ENCODE measurements around the gene TMEM11. TPM values are rescaled to one million over a fixed set of nuclear protein-coding genes. Genes with fewer than 3 reads are reported as not detected.

Gene TMEM11, protein sequence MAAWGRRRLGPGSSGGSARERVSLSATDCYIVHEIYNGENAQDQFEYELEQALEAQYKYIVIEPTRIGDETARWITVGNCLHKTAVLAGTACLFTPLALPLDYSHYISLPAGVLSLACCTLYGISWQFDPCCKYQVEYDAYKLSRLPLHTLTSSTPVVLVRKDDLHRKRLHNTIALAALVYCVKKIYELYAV
- 10 to 100 TPM; 26.3 to 28.0 TPM for total RNA-seq
- 29.6 TPM for polyA plus RNA-seq (2013, experiment 1 of 2)
- polyA plus RNA-seq (2013, experiment 2 of 2) = 26.6 TPM
- long read RNA-seq, experiment 1, transcript TMEM11-201 (2 exons, 2,095 nt) = major isoform, 19 of 23 reads
- long read RNA-seq, experiment 1, partial matches to known transcripts = 2 of 23 reads
- long read RNA-seq, experiment 1, other reads (novel, unspliced or antisense) = 1 of 23 reads
- long read RNA-seq, experiment 2, transcript TMEM11-202 (3 exons, 1,246 nt) = minor isoform, 13 of 48 reads
- long read RNA-seq, experiment 2, transcript TMEM11-201 (2 exons, 2,095 nt) = major isoform, 32 of 48 reads
- long read RNA-seq, experiment 2, partial matches to known transcripts = 1 of 48 reads
- long read RNA-seq, experiment 2, other reads (novel, unspliced or antisense) = 1 of 48 reads
- long read RNA-seq, experiment 3, transcript TMEM11-202 (3 exons, 1,246 nt) = minor isoform, 28 of 85 reads
- long read RNA-seq, experiment 3, transcript TMEM11-201 (2 exons, 2,095 nt) = major isoform, 47 of 85 reads
- long read RNA-seq, experiment 3, partial matches to known transcripts = 4 of 85 reads
- long read RNA-seq, experiment 3, other reads (novel, unspliced or antisense) = 4 of 85 reads
- long read RNA-seq, experiment 4, transcript TMEM11-202 (3 exons, 1,246 nt) = minor isoform, 17 of 118 reads
- long read RNA-seq, experiment 4, transcript TMEM11-201 (2 exons, 2,095 nt) = major isoform, 98 of 118 reads
- long read RNA-seq, experiment 4, partial matches to known transcripts = 2 of 118 reads
- long read RNA-seq, experiment 4, other reads (novel, unspliced or antisense) = 0 of 118 reads

DNA sequence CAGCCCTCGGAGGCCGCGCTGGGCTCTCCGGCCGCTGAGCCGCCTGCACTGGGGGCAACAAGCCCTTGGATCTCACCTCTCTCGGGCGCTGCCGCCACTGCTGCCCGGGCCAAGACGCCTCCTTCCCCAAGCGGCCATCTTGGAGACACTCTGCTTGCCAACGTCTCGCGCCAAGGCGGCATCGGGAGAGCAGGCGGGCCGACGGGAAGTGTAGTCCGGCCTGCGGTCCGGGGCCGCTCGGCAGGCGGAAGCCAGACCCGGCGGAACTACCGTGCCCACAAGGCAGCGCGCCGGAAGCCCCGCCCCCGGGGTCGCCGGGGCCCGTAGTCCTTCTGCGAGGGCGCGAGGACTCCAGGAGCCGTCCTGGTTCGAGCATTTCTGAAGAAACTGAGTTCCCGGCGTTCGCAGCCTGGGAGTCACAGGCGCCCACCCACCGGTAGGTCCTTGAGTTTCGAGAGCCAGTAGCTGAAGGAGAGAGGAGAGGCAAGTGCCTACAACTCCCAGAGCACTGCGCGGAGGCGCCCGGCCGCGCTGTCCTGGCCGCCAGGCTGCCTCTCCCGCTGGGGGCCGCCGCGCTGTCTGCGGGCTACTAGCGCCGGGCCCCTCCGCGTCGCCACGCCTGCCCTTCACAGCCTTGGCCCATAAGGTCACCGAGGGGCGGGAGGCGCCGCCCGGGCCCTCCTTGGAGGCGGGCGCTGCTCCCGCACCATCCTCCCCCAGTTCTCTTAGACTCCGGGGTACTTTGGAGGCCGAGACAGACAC, at the start of gene TMEM11:
Gene TMEM11 (minus strand): TSS at position 147 of the 762 bp plus-strand sequence. CDS start 9 bp downstream, at position 138.
- peak within 1 kb of the TSS; percentile 91 for H3K27ac ChIP-seq (ENCODE audit: low read depth, low read length)
- no peaks in the 10 kb centered on the region for H3K27me3 ChIP-seq (ENCODE audit: control insufficient read depth, insufficient read depth, low read length, poor library complexity, severe bottlenecking)
- H3K9me3 ChIP-seq (ENCODE audit: control insufficient read depth, low read length) = no peaks in the 10 kb centered on the region
- peak; percentile 99 for DNase-seq
- H3K36me3 ChIP-seq (ENCODE audit: control insufficient read depth, insufficient read depth, low read length) = peaks cover 25% of the 10 kb centered on the region
- TF ChIP-seq, protein P1, sequence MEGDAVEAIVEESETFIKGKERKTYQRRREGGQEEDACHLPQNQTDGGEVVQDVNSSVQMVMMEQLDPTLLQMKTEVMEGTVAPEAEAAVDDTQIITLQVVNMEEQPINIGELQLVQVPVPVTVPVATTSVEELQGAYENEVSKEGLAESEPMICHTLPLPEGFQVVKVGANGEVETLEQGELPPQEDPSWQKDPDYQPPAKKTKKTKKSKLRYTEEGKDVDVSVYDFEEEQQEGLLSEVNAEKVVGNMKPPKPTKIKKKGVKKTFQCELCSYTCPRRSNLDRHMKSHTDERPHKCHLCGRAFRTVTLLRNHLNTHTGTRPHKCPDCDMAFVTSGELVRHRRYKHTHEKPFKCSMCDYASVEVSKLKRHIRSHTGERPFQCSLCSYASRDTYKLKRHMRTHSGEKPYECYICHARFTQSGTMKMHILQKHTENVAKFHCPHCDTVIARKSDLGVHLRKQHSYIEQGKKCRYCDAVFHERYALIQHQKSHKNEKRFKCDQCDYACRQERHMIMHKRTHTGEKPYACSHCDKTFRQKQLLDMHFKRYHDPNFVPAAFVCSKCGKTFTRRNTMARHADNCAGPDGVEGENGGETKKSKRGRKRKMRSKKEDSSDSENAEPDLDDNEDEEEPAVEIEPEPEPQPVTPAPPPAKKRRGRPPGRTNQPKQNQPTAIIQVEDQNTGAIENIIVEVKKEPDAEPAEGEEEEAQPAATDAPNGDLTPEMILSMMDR (conservative IDR thresholded peaks at IDR 0.05) = peak; percentile 41
- Mint-ChIP-seq H3K27me3 (ENCODE audit: insufficient read depth) (no peaks in the 10 kb centered on the region), H3K9me3 (no peaks in the 10 kb centered on the region), H3K4me1 (peaks cover 53% of the 10 kb centered on the region), H3K36me3 (ENCODE audit: low read depth) (peaks cover 11% of the 10 kb centered on the region), H3K27ac (peak within 1 kb of the TSS; percentile 97), H3K4me3 (peak within 1 kb of the TSS; percentile 83)
- peak within 1 kb of the TSS; percentile 96 for H3K4me3 ChIP-seq (ENCODE audit: low read length)
- 0% methylated on average over 21 to 76 of the region's 76 CpGs for WGBS, 2 experiments (ENCODE audit: insufficient coverage in 1 of 2, insufficient read length in 1 of 2)
- peak within 1 kb of the TSS; percentile 92 for H3K9ac ChIP-seq (ENCODE audit: extremely low read depth, low read length, poor library complexity, severe bottlenecking)
- peaks cover 23% of the 10 kb centered on the region for H3K4me1 ChIP-seq (ENCODE audit: control insufficient read depth, insufficient read depth, low read length)

DNA sequence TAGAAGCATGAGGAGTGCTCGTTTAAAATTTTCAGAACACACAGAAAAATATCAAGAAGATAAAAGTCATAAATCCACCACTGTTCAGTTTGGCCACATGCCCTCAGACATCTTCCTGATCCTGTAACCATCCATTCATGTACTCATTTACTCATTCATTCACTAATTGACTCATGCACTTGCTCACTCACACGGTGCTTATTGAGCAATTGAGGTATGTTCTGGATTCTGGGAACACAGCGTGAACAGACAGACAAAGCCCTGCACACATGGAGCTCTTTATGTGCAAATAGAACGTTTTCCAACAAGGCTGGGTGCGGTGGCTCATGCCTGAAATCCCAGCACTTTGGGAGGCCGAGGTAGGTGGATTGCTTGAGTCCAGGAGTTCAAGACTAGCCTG, 49.4 kb upstream of the TMEM11 start:
- peaks cover 4% of the 10 kb centered on the region for H3K4me1 Mint-ChIP-seq
- H3K36me3 ChIP-seq (ENCODE audit: control insufficient read depth, insufficient read depth, low read length) = no peaks in the 10 kb centered on the region
- DNase-seq = no peak
- peaks cover 2% of the 10 kb centered on the region for H3K9me3 Mint-ChIP-seq
- H3K9ac ChIP-seq (ENCODE audit: extremely low read depth, low read length, poor library complexity, severe bottlenecking) = no peak overlapping the region
- no peaks in the 10 kb centered on the region for H3K9me3 ChIP-seq (ENCODE audit: control insufficient read depth, low read length)
- H3K4me3 ChIP-seq (ENCODE audit: low read length) = no peak overlapping the region
- TF ChIP-seq, protein P1 (conservative IDR thresholded peaks at IDR 0.05) = no peak
- H3K4me1 ChIP-seq (ENCODE audit: control insufficient read depth, insufficient read depth, low read length) = no peaks in the 10 kb centered on the region
- H3K27me3 Mint-ChIP-seq (ENCODE audit: insufficient read depth) = no peaks in the 10 kb centered on the region
- WGBS, 2 experiments (ENCODE audit: insufficient coverage in 1 of 2, insufficient read length in 1 of 2) = 86 to 91% methylated on average over 6 of the region's 6 CpGs
- H3K36me3 Mint-ChIP-seq (ENCODE audit: low read depth) = no peaks in the 10 kb centered on the region
- H3K27ac ChIP-seq (ENCODE audit: low read depth, low read length) = no peak overlapping the region
- no peak overlapping the region for H3K27ac Mint-ChIP-seq
- H3K4me3 Mint-ChIP-seq = no peak overlapping the region
- H3K27me3 ChIP-seq (ENCODE audit: control insufficient read depth, insufficient read depth, low read length, poor library complexity, severe bottlenecking) = no peaks in the 10 kb centered on the region
